CD14-positive monocyte (primary cell): ENCODE results near the gene FAM13C. TPM values are rescaled to one million over a fixed set of nuclear protein-coding genes. Genes with fewer than 3 reads are reported as not detected.

Source experiments
- DNase-seq, 3 donors: peaks; one replicate each; pipeline ENCODE4 v3.0.0-alpha.2; 2011 to 2022
- H2AFZ ChIP-seq: 2 replicates; pipeline ENCODE4 v1.6.0; 2012; ENCODE audit warnings: mild to moderate bottlenecking, low read depth, low read length, inconsistent platforms; ENCODE audit not compliant: insufficient read depth, poor library complexity, severe bottlenecking
- H3K27ac ChIP-seq, 2 donors: 1 replicate in 1 of 2; 2 replicates in 1 of 2; pipeline ENCODE4 v1.5.1; 2012 to 2013; ENCODE audit warnings: low read length in 2 of 2, control low read depth in 1 of 2, inconsistent platforms in 1 of 2, low read depth in 1 of 2, mild to moderate bottlenecking in 1 of 2
- H3K27me3 ChIP-seq, 2 donors: one replicate each; pipeline versions ENCODE4 v1.6.0 to v1.6.1; 2011 to 2013; ENCODE audit warnings: low read length in 2 of 2; ENCODE audit not compliant: control insufficient read depth in 2 of 2, insufficient read depth in 2 of 2
- H3K36me3 ChIP-seq, 2 donors: replicated peaks in 1 of 2; 1 replicate in 1 of 2; 2 replicates in 1 of 2; pipeline versions ENCODE4 v1.5.1 to v1.6.1; 2012 to 2013; ENCODE audit warnings: low read length in 2 of 2, control low read depth in 1 of 2, inconsistent platforms in 1 of 2, mild to moderate bottlenecking in 1 of 2; ENCODE audit not compliant: insufficient read depth in 2 of 2, control insufficient read depth in 1 of 2
- H3K4me1 ChIP-seq, 2 donors: 1 replicate in 1 of 2; 2 replicates in 1 of 2; pipeline versions ENCODE4 v1.5.1 to v1.6.1; 2012 to 2013; ENCODE audit warnings: low read length in 2 of 2, control low read depth in 1 of 2, inconsistent platforms in 1 of 2, mild to moderate bottlenecking in 1 of 2, moderate library complexity in 1 of 2; ENCODE audit not compliant: insufficient read depth in 2 of 2, control insufficient read depth in 1 of 2
- H3K4me2 ChIP-seq: replicated peaks from 2 replicates; pipeline ENCODE3; 2012; ENCODE audit warnings: low read length, moderate library complexity, mild to moderate bottlenecking; ENCODE audit not compliant: poor library complexity, severe bottlenecking; ENCODE audit errors: extremely low read depth
- H3K4me3 ChIP-seq, 3 experiments: fragments of 200-600 bp in 1 of 3; sonication (generic) in 1 of 3; replicated peaks in 1 of 3; 1 replicate in 2 of 3; 2 replicates in 1 of 3; pipeline ENCODE4 v1.5.1; 2011 to 2013; ENCODE audit warnings: low read length in 3 of 3, mild to moderate bottlenecking in 3 of 3, control low read depth in 2 of 3, low read depth in 2 of 3, inconsistent platforms in 1 of 3, moderate library complexity in 1 of 3
- H3K79me2 ChIP-seq: 2 replicates; pipeline ENCODE4 v1.6.0; 2012; ENCODE audit warnings: mild to moderate bottlenecking, control low read depth, inconsistent platforms, low read length, moderate library complexity; ENCODE audit not compliant: insufficient read depth
- H3K9ac ChIP-seq: 2 replicates; pipeline ENCODE4 v1.6.0; 2017; ENCODE audit warnings: low read length, mild to moderate bottlenecking; ENCODE audit not compliant: insufficient read depth, poor library complexity, severe bottlenecking
- H3K9me3 ChIP-seq, 2 donors: replicated peaks in 1 of 2; 1 replicate in 1 of 2; 2 replicates in 1 of 2; pipeline versions ENCODE4 v1.5.1 to v1.6.1; 2012 to 2013; ENCODE audit warnings: low read length in 2 of 2, control low read depth in 1 of 2; ENCODE audit not compliant: control insufficient read depth in 1 of 2, insufficient read depth in 1 of 2
- H4K20me1 ChIP-seq: 2 replicates; pipeline ENCODE4 v1.6.0; 2012; ENCODE audit warnings: mild to moderate bottlenecking, low read length, control low read depth, moderate library complexity; ENCODE audit not compliant: insufficient read depth
- H3K27ac Mint-ChIP-seq, 7 donors: one replicate each; pipeline ENCODE4 v1.8.0; 2020; ENCODE audit warnings: mild to moderate bottlenecking in 7 of 7, mixed read lengths in 7 of 7, moderate library complexity in 6 of 7, inconsistent platforms in 2 of 7
- H3K27me3 Mint-ChIP-seq, 3 donors: one replicate each; pipeline ENCODE4 v1.8.0; 2021 to 2022; ENCODE audit warnings: low read depth in 3 of 3, mild to moderate bottlenecking in 3 of 3, mixed read lengths in 3 of 3, moderate library complexity in 3 of 3, inconsistent platforms in 1 of 3
- H3K36me3 Mint-ChIP-seq, 2 donors: one replicate each; pipeline ENCODE4 v1.8.0; 2020; ENCODE audit warnings: mixed read lengths in 2 of 2, inconsistent platforms in 1 of 2, mild to moderate bottlenecking in 1 of 2
- H3K4me1 Mint-ChIP-seq: one replicate; pipeline ENCODE4 v1.8.0; 2020; ENCODE audit warnings: mild to moderate bottlenecking, mixed read lengths
- H3K4me3 Mint-ChIP-seq, 2 donors: one replicate each; pipeline ENCODE4 v1.8.0; 2020; ENCODE audit warnings: mild to moderate bottlenecking in 2 of 2, mixed read lengths in 2 of 2, moderate library complexity in 1 of 2
- H3K9me3 Mint-ChIP-seq, 7 donors: one replicate each; pipeline ENCODE4 v1.8.0; 2020 to 2022; ENCODE audit warnings: mixed read lengths in 7 of 7, mild to moderate bottlenecking in 6 of 7, moderate library complexity in 6 of 7, inconsistent platforms in 2 of 7
- CTCF ChIP-seq: fragments of 200-600 bp; IDR thresholded peaks from one replicate; pipeline ENCODE4 v1.8.0; 2022; ENCODE audit warnings: antibody characterized with exemption, mild to moderate bottlenecking
- WGBS: methylation state at CpG from one replicate; pipeline ENCODE4 v1.1.5; 2013; ENCODE audit warnings: missing lambda C conversion rate; ENCODE audit not compliant: insufficient coverage; 5-methylcytosine and 5-hydroxymethylcytosine counted together
- intact Hi-C, 2 donors: fragments of 100-400 bp; cut with micrococcal nuclease; formaldehyde crosslinking; loops; one replicate each; pipeline versions ENCODE4 v1.15.0 to v1.15.1; 2023
- polyA plus RNA-seq, 3 donors: library from polyadenylated mRNA; depleted of rRNA in 1 of 3; unstranded in 2 of 3; stranded (reverse) in 1 of 3; fragments of 300-500 nt in 2 of 3; fragments of >200 nt in 1 of 3; fragmentation: Illumina TruSeq in 2 of 3; gene quantifications; 1 replicate in 2 of 3; 2 replicates in 1 of 3; pipeline ENCODE4 v1.2.3, GENCODE V29; 2012 to 2021

Gene FAM13C
- polyA plus RNA-seq, 3 donors, result not detected

- no peaks in the 10 kb centered on the region for H3K27me3 Mint-ChIP-seq
- no peaks in the 10 kb centered on the region for H3K27me3 ChIP-seq
- no CpG with 5 or more reads among the region's 1 CpG for WGBS
- H3K79me2 ChIP-seq, result no peaks in the 10 kb centered on the region
- no peaks in the 10 kb centered on the region for H3K4me1 Mint-ChIP-seq
- no peak overlapping the region for H3K9ac ChIP-seq
- no peak overlapping the region for H3K27ac ChIP-seq
- H3K4me3 ChIP-seq, result no peak overlapping the region
- DNase-seq, result no peak
- peaks cover 0 to 2% (median 0%) of the 10 kb centered on the region in 7 donors for H3K9me3 Mint-ChIP-seq
- intact Hi-C loops, result no loop called here
- no peaks in the 10 kb centered on the region for H4K20me1 ChIP-seq
- H3K36me3 ChIP-seq, result no peaks in the 10 kb centered on the region
- H3K9me3 ChIP-seq, result no peaks in the 10 kb centered on the region
- TF ChIP-seq CTCF, result no peak
- H3K36me3 Mint-ChIP-seq, result no peaks in the 10 kb centered on the region
- no peak overlapping the region for H2AFZ ChIP-seq
- no peaks in the 10 kb centered on the region for H3K4me1 ChIP-seq
- H3K4me3 Mint-ChIP-seq, result no peak overlapping the region
- no peak overlapping the region for H3K27ac Mint-ChIP-seq
- no peak overlapping the region for H3K4me2 ChIP-seq
Measured at GRCh38 chr10:59255463-59255862, 106.9 kb downstream of the FAM13C start.

- Histone ChIP-seq H3K4me3 (no peak overlapping the region), H3K4me2 (no peak overlapping the region), H2AFZ (no peak overlapping the region), H3K36me3 (no peaks in the 10 kb centered on the region), H3K79me2 (no peaks in the 10 kb centered on the region), H3K9ac (no peak overlapping the region), H3K27me3 (no peaks in the 10 kb centered on the region), H3K27ac (no peak overlapping the region), H3K4me1 (no peaks in the 10 kb centered on the region), H4K20me1 (no peaks in the 10 kb centered on the region), H3K9me3 (no peaks in the 10 kb centered on the region)
- TF ChIP-seq CTCF, result no peak
- no peak overlapping the region for H3K27ac Mint-ChIP-seq
- H3K27me3 Mint-ChIP-seq, result no peaks in the 10 kb centered on the region
- no peaks in the 10 kb centered on the region for H3K4me1 Mint-ChIP-seq
- intact Hi-C loops, result no loop called here
- peaks cover 0 to 2% (median 0%) of the 10 kb centered on the region in 7 donors for H3K9me3 Mint-ChIP-seq
- H3K4me3 Mint-ChIP-seq, result no peak overlapping the region
- no peaks in the 10 kb centered on the region for H3K36me3 Mint-ChIP-seq
- no peak for DNase-seq
Measured at GRCh38 chr10:59252491-59252890, 109.9 kb downstream of the FAM13C start.
